GM15510 (cell line): ENCODE results near the gene TADA2B.

Experiments used
- POLR2A ChIP-seq: IDR thresholded peaks from 3 replicates; pipeline ENCODE4 v1.6.1; 2011; ENCODE audit warnings: borderline replicate concordance; ENCODE audit not compliant: insufficient read length; ENCODE audit errors: extremely low read depth

TADA2B gene

GRCh38 chr4:7027284-7027683 is 15.9 kb upstream of the TADA2B start:
- TF ChIP-seq POLR2A = no peak

- TF ChIP-seq POLR2A = no peak
Measured at GRCh38 chr4:7027913-7028312, 15.3 kb upstream of the TADA2B start.

GRCh38 chr4:7029212-7029611 is 14.0 kb upstream of the TADA2B start:
- no peak for TF ChIP-seq POLR2A

GRCh38 chr4:7029921-7030320 is 13.3 kb upstream of the TADA2B start:
- no peak for TF ChIP-seq POLR2A

GRCh38 chr4:7030856-7031255 is 12.3 kb upstream of the TADA2B start:
- TF ChIP-seq POLR2A = no peak

- no peak for TF ChIP-seq POLR2A
Measured at GRCh38 chr4:7031558-7032449, 11.4 kb upstream of the TADA2B start.

GRCh38 chr4:7032596-7032995 is 10.6 kb upstream of the TADA2B start:
- TF ChIP-seq POLR2A = no peak

GRCh38 chr4:7034262-7035081 is 8.7 kb upstream of the TADA2B start:
- no peak for TF ChIP-seq POLR2A

GRCh38 chr4:7037425-7037824 is 5.7 kb upstream of the TADA2B start:
- no peak for TF ChIP-seq POLR2A

- TF ChIP-seq POLR2A = no peak
Measured at GRCh38 chr4:7040765-7041164, 2.4 kb upstream of the TADA2B start.

- no peak for TF ChIP-seq POLR2A
Measured at GRCh38 chr4:7041246-7041645, 1.9 kb upstream of the TADA2B start.

GRCh38 chr4:7041801-7042502 is 1.2 kb upstream of the TADA2B start:
- no peak for TF ChIP-seq POLR2A

- no peak for TF ChIP-seq POLR2A
Measured at GRCh38 chr4:7042503-7043283, 479 bp upstream of the TADA2B start.

GRCh38 chr4:7044137-7044930 is 1.2 kb downstream of the TADA2B start:
- no peak for TF ChIP-seq POLR2A

- no peak for TF ChIP-seq POLR2A
Measured at GRCh38 chr4:7045553-7045952, 2.4 kb downstream of the TADA2B start.
